Hepatocyte (in vitro differentiated cells): Measurements from ENCODE around the gene PADI2.

ENCODE experiments used
- CTCF ChIP-seq: fragments of 200-600 bp; sonication (generic); IDR thresholded peaks from 2 replicates; pipeline ENCODE4 v1.5.1; 2016; ENCODE audit warnings: antibody characterized with exemption, mild to moderate bottlenecking; ENCODE audit not compliant: poor library complexity
- EZH2 ChIP-seq: fragments of 200-600 bp; sonication (generic); IDR thresholded peaks from 2 replicates; pipeline ENCODE4 v1.6.1; 2016; ENCODE audit warnings: antibody characterized with exemption, mild to moderate bottlenecking, borderline replicate concordance
- EZH2phosphoT487 ChIP-seq: fragments of 200-600 bp; sonication (generic); IDR thresholded peaks from one replicate; pipeline ENCODE4 v1.6.1; 2018; ENCODE audit warnings: antibody characterized with exemption, mild to moderate bottlenecking, low read depth, moderate library complexity; ENCODE audit not compliant: unreplicated experiment, severe bottlenecking

GRCh38 chr1:17122521-17123164 lies 3.4 kb upstream of the PADI2 start:
- TF ChIP-seq CTCF (no peak), EZH2phosphoT487 (no peak), EZH2 (no peak)
